Astrocyte (in vitro differentiated cells and primary cell): ENCODE measurements around the gene SCAI. TPM values are rescaled to one million over a fixed set of nuclear protein-coding genes. Genes with fewer than 3 reads are reported as not detected.
"Not testable (repeated sequence)": the region's sequence is repeated elsewhere in the genome, so short reads cannot be mapped to it uniquely, and the experiment has no call there.

Experiments used
- DNase-seq: peaks from one replicate; pipeline ENCODE4 v3.0.0-alpha.2; 2010; ENCODE audit warnings: low read depth
- FAIRE-seq: peaks from 2 replicates; lab custom pipeline; 2011; peaks lifted over from hg19 to GRCh38; lab: Jason Lieb, UNC
- H2AFZ ChIP-seq: 2 replicates; pipeline ENCODE4 v1.6.0; 2012; ENCODE audit warnings: low read depth, low read length, inconsistent platforms
- H3K27ac ChIP-seq: 2 replicates; pipeline ENCODE4 v1.5.1; 2011; ENCODE audit warnings: low read depth, low read length, inconsistent platforms
- H3K27me3 ChIP-seq: 2 replicates; pipeline ENCODE4 v1.6.0; 2011; ENCODE audit warnings: low read length, inconsistent platforms; ENCODE audit not compliant: insufficient read depth
- H3K36me3 ChIP-seq: 2 replicates; pipeline ENCODE4 v1.5.1; 2011; ENCODE audit warnings: low read length, inconsistent platforms; ENCODE audit not compliant: insufficient read depth
- H3K4me1 ChIP-seq: 2 replicates; pipeline ENCODE4 v1.5.1; 2011; ENCODE audit warnings: low read length, inconsistent platforms; ENCODE audit not compliant: insufficient read depth
- H3K4me2 ChIP-seq: 2 replicates; pipeline ENCODE4 v1.6.0; 2012; ENCODE audit warnings: low read length, inconsistent platforms
- H3K4me3 ChIP-seq: 2 replicates; pipeline ENCODE4 v1.5.1; 2011; ENCODE audit warnings: low read depth, mild to moderate bottlenecking, low read length, inconsistent platforms; ENCODE audit not compliant: insufficient read depth
- H3K79me2 ChIP-seq: 2 replicates; pipeline ENCODE4 v1.6.0; 2012; ENCODE audit warnings: mild to moderate bottlenecking, low read length, inconsistent platforms; ENCODE audit not compliant: insufficient read depth
- H3K9ac ChIP-seq: 2 replicates; pipeline ENCODE4 v1.6.0; 2012; ENCODE audit warnings: mild to moderate bottlenecking, low read length, inconsistent platforms
- H3K9me3 ChIP-seq: 2 replicates; pipeline ENCODE4 v1.5.1; 2012; ENCODE audit warnings: low read depth, mild to moderate bottlenecking, low read length, inconsistent platforms; ENCODE audit not compliant: insufficient read depth
- H4K20me1 ChIP-seq: 2 replicates; pipeline ENCODE4 v1.6.0; 2012; ENCODE audit warnings: low read length, inconsistent platforms; ENCODE audit not compliant: insufficient read depth
- H3K27ac Mint-ChIP-seq: one replicate; pipeline ENCODE4 v1.8.0; 2021; ENCODE audit warnings: mild to moderate bottlenecking, mixed read lengths; ENCODE audit not compliant: unreplicated experiment
- H3K27me3 Mint-ChIP-seq: one replicate; pipeline ENCODE4 v1.8.0; 2021; ENCODE audit warnings: low read depth, mixed read lengths; ENCODE audit not compliant: unreplicated experiment
- H3K36me3 Mint-ChIP-seq: one replicate; pipeline ENCODE4 v1.8.0; 2021; ENCODE audit warnings: low read depth, mixed read lengths; ENCODE audit not compliant: unreplicated experiment
- H3K4me1 Mint-ChIP-seq: one replicate; pipeline ENCODE4 v1.8.0; 2021; ENCODE audit warnings: low read depth, mixed read lengths; ENCODE audit not compliant: unreplicated experiment
- H3K4me3 Mint-ChIP-seq: one replicate; pipeline ENCODE4 v1.8.0; 2021; ENCODE audit warnings: mild to moderate bottlenecking, moderate library complexity, mixed read lengths; ENCODE audit not compliant: unreplicated experiment
- H3K9me3 Mint-ChIP-seq: one replicate; pipeline ENCODE4 v1.8.0; 2021; ENCODE audit warnings: mild to moderate bottlenecking, mixed read lengths; ENCODE audit not compliant: unreplicated experiment
- CTCF ChIP-seq: IDR thresholded peaks from 2 replicates; pipeline ENCODE4 v1.5.1; 2011; ENCODE audit warnings: low read depth, mild to moderate bottlenecking, inconsistent platforms, low read length, moderate library complexity; ENCODE audit not compliant: insufficient read depth
- EZH2 ChIP-seq: IDR thresholded peaks from 2 replicates; pipeline ENCODE4 v1.6.1; 2012; ENCODE audit warnings: mild to moderate bottlenecking, low read length, inconsistent platforms; ENCODE audit not compliant: insufficient read depth
- total RNA-seq: library from RNA; stranded (reverse); gene quantifications from 2 replicates; pipeline ENCODE4 v1.2.1, GENCODE V29; 2021

The SCAI gene
- total RNA-seq, 1 donor from 2014 or later = 6.8 TPM

GRCh38 chr9:125080797-125081196 lies 62.5 kb downstream of the SCAI start:
- not testable (repeated sequence) for H3K9me3 ChIP-seq, H4K20me1 ChIP-seq, H3K4me3 Mint-ChIP-seq, H3K4me1 ChIP-seq, H3K36me3 Mint-ChIP-seq, H3K27me3 Mint-ChIP-seq, H3K27me3 ChIP-seq, H3K36me3 ChIP-seq, H3K27ac Mint-ChIP-seq, H3K27ac ChIP-seq, FAIRE-seq, H3K4me3 ChIP-seq, H3K9ac ChIP-seq, H3K4me2 ChIP-seq, H2AFZ ChIP-seq, DNase-seq, H3K4me1 Mint-ChIP-seq, H3K79me2 ChIP-seq
- peaks cover 16% of the 10 kb centered on the region for H3K9me3 Mint-ChIP-seq

- Histone ChIP-seq H3K4me1 (peaks cover 5% of the 10 kb centered on the region), H3K4me2 (no peak overlapping the region), H3K27ac (no peak overlapping the region), H3K79me2 (no peaks in the 10 kb centered on the region), H3K9me3 (peaks cover 2% of the 10 kb centered on the region), H3K36me3 (no peaks in the 10 kb centered on the region), H2AFZ (no peak overlapping the region), H3K27me3 (no peaks in the 10 kb centered on the region), H3K4me3 (no peak overlapping the region), H4K20me1 (no peaks in the 10 kb centered on the region), H3K9ac (no peak overlapping the region)
- H3K27me3 Mint-ChIP-seq = no peaks in the 10 kb centered on the region
- DNase-seq (no peak), FAIRE-seq (no peak)
- H3K36me3 Mint-ChIP-seq = peaks cover 10% of the 10 kb centered on the region
- no peak overlapping the region for H3K4me3 Mint-ChIP-seq
- TF ChIP-seq EZH2 (no peak), CTCF (no peak)
- H3K9me3 Mint-ChIP-seq = peaks cover 16% of the 10 kb centered on the region
- no peak overlapping the region for H3K27ac Mint-ChIP-seq
- H3K4me1 Mint-ChIP-seq = peaks cover 4% of the 10 kb centered on the region
Observed at GRCh38 chr9:125079931-125080330, 63.4 kb downstream of the SCAI start.

GRCh38 chr9:125075997-125076396 lies 67.3 kb downstream of the SCAI start:
- no peaks in the 10 kb centered on the region for H3K9me3 ChIP-seq
- H3K4me3 Mint-ChIP-seq = no peak overlapping the region
- no peaks in the 10 kb centered on the region for H3K36me3 ChIP-seq
- H3K27ac ChIP-seq = no peak overlapping the region
- H3K4me2 ChIP-seq = no peak overlapping the region
- TF ChIP-seq EZH2 (no peak), CTCF (no peak)
- no peak overlapping the region for H2AFZ ChIP-seq
- H3K4me3 ChIP-seq = no peak overlapping the region
- H3K4me1 ChIP-seq = peaks cover 6% of the 10 kb centered on the region
- no peak for DNase-seq
- no peaks in the 10 kb centered on the region for H4K20me1 ChIP-seq
- no peak for FAIRE-seq
- H3K79me2 ChIP-seq = no peaks in the 10 kb centered on the region
- no peaks in the 10 kb centered on the region for H3K27me3 Mint-ChIP-seq
- H3K36me3 Mint-ChIP-seq = peaks cover 3% of the 10 kb centered on the region
- H3K27me3 ChIP-seq = no peaks in the 10 kb centered on the region
- H3K9ac ChIP-seq = no peak overlapping the region
- H3K27ac Mint-ChIP-seq = no peak overlapping the region
- peaks cover 5% of the 10 kb centered on the region for H3K4me1 Mint-ChIP-seq
- peaks cover 2% of the 10 kb centered on the region for H3K9me3 Mint-ChIP-seq
